HG02798 (cell line): Measurements from ENCODE around the gene ARID4B.

Source experiments
- ATAC-seq: cut with Tn5 transposase; IDR thresholded peaks from one replicate; pipeline ENCODE4 v1.9.1; 2021; ENCODE audit warnings: mild to moderate bottlenecking; ENCODE audit not compliant: unreplicated experiment, poor library complexity

Gene ARID4B

DNA sequence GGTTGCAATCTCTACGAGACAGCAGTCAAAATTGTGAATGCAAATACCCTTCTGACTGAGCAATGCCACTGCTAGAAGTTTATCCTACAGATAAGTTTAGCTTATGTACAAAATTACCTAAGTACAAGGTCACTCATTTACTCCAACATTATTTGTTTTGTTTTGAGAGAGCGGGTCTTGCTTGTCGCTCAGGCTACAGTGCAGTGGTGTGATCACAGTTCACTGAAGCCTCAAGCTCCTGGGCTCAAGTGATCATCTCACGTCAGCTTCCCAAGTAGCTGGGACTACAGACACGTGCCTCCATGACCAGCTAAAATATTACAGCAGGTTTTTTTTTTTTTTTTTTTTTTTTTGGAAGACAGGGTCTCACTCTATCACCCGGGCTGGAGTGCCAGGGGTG is 182.3 kb downstream of the ARID4B start:
- no peak for ATAC-seq

- no peak for ATAC-seq
Observed at GRCh38 chr1:235142991-235143390, 185.0 kb downstream of the ARID4B start.

DNA sequence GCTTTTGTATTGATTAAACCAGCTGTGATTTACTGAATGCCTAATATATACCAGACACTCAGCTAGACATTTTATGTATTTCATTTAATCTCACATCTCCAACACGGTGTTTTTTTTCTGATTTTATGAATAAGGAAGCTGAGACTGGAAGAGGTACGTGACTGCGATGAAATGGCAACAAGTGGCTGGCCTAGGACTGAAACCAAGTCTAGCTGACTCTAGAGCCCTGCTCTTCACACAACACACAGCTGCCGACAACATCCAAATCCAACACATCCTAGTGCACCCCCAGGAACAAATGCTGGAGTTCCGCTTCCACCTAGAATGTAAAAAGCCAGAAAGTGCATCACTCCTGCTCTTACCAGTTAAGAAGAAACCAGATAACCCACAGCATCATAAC is 188.7 kb downstream of the ARID4B start:
- no peak for ATAC-seq

DNA sequence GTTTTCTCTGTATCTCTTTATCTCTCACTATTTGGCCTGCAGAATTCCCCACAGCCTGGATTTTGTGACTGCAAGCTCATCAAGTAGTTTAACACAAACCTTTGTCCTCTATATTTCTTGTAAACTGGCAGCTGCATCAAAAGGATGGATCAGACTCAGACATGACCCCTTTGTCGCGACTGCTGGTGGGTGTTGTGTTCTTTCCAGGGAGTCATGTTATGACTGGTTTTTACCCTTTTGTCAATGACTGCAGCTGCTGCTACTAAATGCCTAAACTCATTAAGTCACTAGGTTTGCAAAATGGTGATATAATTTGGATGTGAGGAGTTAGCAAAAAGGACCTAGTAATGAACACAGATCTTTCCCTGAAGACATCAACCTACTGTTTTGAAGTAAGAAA is 189.2 kb downstream of the ARID4B start:
- ATAC-seq: no peak

GRCh38 chr1:235136111-235136510 is 191.9 kb downstream of the ARID4B start:
- ATAC-seq: no peak

GRCh38 chr1:235134171-235134570 is 193.8 kb downstream of the ARID4B start:
- no peak for ATAC-seq

- no peak for ATAC-seq
Observed at GRCh38 chr1:235133086-235133485, 194.9 kb downstream of the ARID4B start.

GRCh38 chr1:235131961-235132360 is 196.0 kb downstream of the ARID4B start:
- no peak for ATAC-seq

GRCh38 chr1:235130766-235131270 is 197.2 kb downstream of the ARID4B start:
- no peak for ATAC-seq

- ATAC-seq: no peak
Observed at GRCh38 chr1:235129774-235130570, 198.0 kb downstream of the ARID4B start.

- peak; percentile 96 for ATAC-seq
Observed at GRCh38 chr1:235128456-235129328, 199.3 kb downstream of the ARID4B start, which contains the start of gene TOMM20. Gene TOMM20 (minus strand): TSS chr1:235128837. CDS start chr1:235128715, 122 bp downstream.

- ATAC-seq: no peak
Observed at GRCh38 chr1:235127732-235128455, 200.1 kb downstream of the ARID4B start.

DNA sequence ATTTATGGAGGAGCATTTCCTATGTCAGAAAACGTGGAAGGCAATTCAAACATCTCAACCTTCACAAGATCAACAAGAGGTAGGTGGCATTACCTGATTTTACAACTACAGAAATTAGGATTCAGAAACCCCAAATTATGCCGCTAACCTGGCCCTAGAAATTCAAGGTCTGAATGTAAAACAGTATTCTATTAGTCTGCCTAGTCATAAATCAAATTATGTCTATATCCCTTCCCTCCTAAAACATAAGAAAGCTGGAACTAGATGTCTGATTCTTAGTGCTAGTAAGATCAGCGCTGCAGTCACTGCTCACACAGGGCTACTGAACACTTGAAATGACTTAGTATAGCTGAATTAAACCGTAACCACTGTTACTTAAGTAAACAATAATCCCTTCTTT is 200.8 kb downstream of the ARID4B start:
- no peak for ATAC-seq

DNA sequence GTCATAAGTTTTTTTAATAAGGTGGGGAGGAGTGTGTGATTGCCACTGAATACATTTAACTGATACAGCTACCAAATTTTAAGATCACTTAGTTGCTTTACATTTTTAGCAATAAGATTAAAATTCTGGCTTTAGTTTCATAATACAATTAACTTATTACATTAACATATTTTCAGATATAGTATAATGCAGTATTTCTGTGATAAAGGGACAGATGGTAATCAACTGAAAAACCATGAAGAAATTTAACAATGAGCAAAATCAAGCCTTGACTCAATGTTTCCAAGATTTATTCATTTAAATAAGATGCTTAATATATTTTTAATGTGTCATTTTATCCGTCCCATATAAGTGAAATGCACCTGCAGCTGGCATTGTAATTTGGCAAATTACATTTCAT is 203.3 kb downstream of the ARID4B start:
- no peak for ATAC-seq

DNA sequence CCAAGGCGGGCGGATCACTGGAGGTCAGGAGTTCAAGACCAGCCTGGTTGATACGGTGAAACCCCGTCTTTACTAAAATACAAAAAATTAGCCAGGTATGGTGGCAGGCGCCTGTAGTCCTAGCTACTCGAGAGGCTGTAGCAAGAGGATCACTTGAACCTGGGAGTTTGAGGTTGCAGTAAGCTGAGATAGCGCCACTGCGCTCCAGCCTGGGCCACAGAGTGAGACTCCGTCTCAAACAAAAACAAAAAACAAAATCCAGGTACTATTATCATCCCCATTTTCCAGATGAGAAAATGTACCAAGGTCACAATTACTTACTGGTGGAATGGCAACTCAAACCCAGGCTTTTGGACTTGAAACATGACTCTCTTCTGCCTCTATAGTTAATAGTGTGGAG is 203.9 kb downstream of the ARID4B start:
- no peak for ATAC-seq

- ATAC-seq: no peak
Observed at GRCh38 chr1:235122348-235122747, 205.6 kb downstream of the ARID4B start.
